Activated CD4-positive, alpha-beta T cell treated with anti-CD3 and anti-CD28 coated beads for 36 hours (primary cell): ENCODE results near the gene ATP8A2. TPM values are rescaled to one million over a fixed set of nuclear protein-coding genes. Genes with fewer than 3 reads are reported as not detected.

Experiments
- ATAC-seq: fragments of 200-7000 bp; cut with Tn5 transposase; one replicate; pipeline ENCODE4 v1.10.0; 2021; ENCODE audit warnings: mild to moderate bottlenecking, moderate library complexity
- CTCF ChIA-PET: fragments of 350-600 bp; sonication (Branson Sonifier 250); formaldehyde crosslinking; loops from one replicate; lab custom pipeline; 2021; ENCODE audit warnings: antibody characterized with exemption; lab: Charles Lee
- POLR2A ChIA-PET: fragments of 350-600 bp; sonication (Branson Sonifier 250); formaldehyde crosslinking; loops from one replicate; lab custom pipeline; 2021; ENCODE audit warnings: antibody characterized with exemption, inconsistent platforms; lab: Charles Lee
- DNase-seq: peaks from one replicate; pipeline ENCODE4 v3.0.0-alpha.2; 2020
- H3K27ac Mint-ChIP-seq: one replicate; pipeline ENCODE4 v1.8.0; 2021; ENCODE audit warnings: mixed read lengths
- H3K27me3 Mint-ChIP-seq: one replicate; pipeline ENCODE4 v1.8.0; 2021; ENCODE audit warnings: mixed read lengths
- H3K36me3 Mint-ChIP-seq: one replicate; pipeline ENCODE4 v1.8.0; 2021; ENCODE audit warnings: low read depth, mixed read lengths
- H3K4me1 Mint-ChIP-seq: one replicate; pipeline ENCODE4 v1.8.0; 2021; ENCODE audit warnings: mixed read lengths
- H3K4me3 Mint-ChIP-seq: one replicate; pipeline ENCODE4 v1.8.0; 2021; ENCODE audit warnings: mild to moderate bottlenecking, moderate library complexity, mixed read lengths
- H3K9me3 Mint-ChIP-seq: one replicate; pipeline ENCODE4 v1.8.0; 2021; ENCODE audit warnings: low read depth, mixed read lengths
- intact Hi-C, 2 experiments: fragments of 100-400 bp; cut with DNase I in 1 of 2; cut with micrococcal nuclease in 1 of 2; formaldehyde crosslinking; loops; one replicate each; pipeline versions ENCODE4 v1.14.2 to v1.15.1; 2022 to 2024; cut with DNase I, micrococcal nuclease
- total RNA-seq, 2 experiments: library from RNA; stranded (reverse); gene quantifications; one replicate each; pipeline ENCODE4 v1.2.3, GENCODE V29; 2021

ATP8A2 gene
- total RNA-seq, 2 experiments from 2014 or later = 0.30 to 0.39 TPM

DNA sequence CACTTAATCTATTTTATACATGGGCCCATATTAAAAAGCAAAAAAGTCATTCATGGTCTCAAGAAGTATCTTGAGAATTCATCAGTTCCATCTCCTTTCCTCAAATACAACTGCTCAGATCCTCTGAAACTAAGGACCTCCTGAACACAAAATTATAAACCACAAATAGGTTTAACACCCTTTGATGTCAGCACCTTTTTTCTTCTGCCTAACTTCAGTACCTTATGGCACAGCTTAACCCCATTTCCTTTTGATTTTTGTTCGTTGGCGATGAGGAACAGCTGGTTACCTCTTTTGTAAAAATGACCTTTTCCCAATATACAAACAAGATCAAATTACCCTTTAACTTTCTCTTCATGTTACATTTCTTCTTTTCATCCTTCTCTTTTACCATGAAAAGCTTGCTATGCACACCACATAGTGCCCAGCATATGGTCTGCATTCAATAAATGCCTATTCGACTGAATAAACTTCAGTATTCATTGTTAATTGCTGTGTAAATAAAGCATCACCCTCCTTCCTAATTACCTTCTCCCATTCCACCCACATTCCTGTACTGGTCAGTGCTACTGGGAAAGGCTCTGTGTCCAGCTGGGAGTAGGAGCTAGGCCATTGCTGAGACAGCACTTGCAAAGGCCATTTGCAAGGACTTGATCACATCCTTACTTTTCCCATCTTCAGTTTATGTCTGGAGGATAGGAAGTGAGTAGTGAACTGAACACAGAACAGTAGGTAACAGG, 362.1 kb downstream of the ATP8A2 start:
- ChIA-PET POLR2A (no interaction called here), CTCF (no interaction called here)
- ATAC-seq (no peak), DNase-seq (no peak)
- Mint-ChIP-seq H3K27me3 (peaks cover 3% of the 10 kb centered on the region), H3K4me3 (no peak overlapping the region), H3K4me1 (peaks cover 13% of the 10 kb centered on the region), H3K27ac (no peak overlapping the region), H3K9me3 (no peaks in the 10 kb centered on the region), H3K36me3 (no peaks in the 10 kb centered on the region)
- intact Hi-C loops = no loop called here

DNA sequence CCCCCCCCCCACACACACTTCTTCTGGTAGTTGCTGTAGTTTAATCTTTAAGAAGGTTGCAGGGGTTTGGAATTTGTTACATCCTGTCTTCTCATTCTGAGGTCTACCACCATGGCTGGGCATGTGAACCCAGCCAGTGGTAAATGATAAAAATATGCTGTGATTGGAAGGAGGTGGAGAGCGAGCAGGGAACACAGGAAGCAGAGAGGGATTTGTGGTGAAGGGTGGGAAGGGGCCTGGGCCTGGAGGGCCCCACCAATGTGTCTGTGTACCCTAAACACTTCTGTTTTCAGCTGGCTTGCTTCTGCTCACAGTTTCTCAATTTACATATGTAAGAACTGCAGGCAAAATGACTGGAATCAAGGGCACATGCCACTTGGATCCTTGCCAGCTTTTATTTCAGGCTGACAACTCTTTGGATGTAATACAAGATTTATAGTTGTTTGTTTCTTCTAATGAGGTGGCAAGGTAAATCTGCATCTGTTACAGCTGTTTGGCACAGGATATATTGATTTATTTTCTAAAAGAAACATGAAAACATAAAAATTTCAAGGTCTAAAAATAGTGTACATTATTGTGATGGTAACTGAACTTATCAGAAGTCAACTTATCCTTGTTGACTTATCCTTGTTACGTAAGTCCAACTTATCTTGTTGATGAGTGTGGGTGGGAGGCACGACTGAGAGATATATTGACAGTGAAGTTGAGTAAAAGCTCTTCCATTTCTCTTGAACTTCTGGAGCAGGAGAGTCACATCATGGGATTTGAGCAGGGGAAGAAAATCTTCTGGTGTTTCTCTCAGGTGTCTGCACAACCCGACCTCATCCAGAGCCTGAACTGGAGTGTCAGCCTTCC, 366.8 kb downstream of the ATP8A2 start:
- peaks cover 2% of the 10 kb centered on the region for H3K27me3 Mint-ChIP-seq
- no peak for DNase-seq
- intact Hi-C loops = no loop called here
- H3K4me1 Mint-ChIP-seq = peaks cover 13% of the 10 kb centered on the region
- H3K4me3 Mint-ChIP-seq = no peak overlapping the region
- H3K36me3 Mint-ChIP-seq = no peaks in the 10 kb centered on the region
- H3K27ac Mint-ChIP-seq = no peak overlapping the region
- ChIA-PET POLR2A (no interaction called here), CTCF (no interaction called here)
- no peaks in the 10 kb centered on the region for H3K9me3 Mint-ChIP-seq
- no peak for ATAC-seq

DNA sequence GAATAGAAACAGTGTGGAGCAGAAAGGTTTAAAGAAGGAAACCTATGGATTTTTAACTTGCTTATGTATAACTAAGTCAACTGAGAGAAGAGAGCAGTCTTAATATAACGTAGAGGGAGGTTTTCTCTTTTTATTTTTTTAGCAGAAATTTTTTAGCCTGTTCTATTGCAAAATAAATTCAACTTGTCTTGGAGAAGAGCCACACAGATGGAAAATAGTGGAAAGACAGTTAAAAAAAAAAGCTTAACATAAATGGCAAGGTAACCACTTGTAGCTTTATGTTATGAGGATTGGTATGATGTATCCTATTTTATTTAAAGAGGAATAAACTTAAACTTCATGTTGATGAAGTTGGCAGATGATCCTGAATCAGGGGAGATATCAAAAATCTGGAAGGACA, 367.6 kb downstream of the ATP8A2 start:
- Mint-ChIP-seq H3K36me3 (no peaks in the 10 kb centered on the region), H3K4me3 (no peak overlapping the region), H3K27ac (no peak overlapping the region), H3K27me3 (peaks cover 2% of the 10 kb centered on the region), H3K9me3 (no peaks in the 10 kb centered on the region), H3K4me1 (peaks cover 9% of the 10 kb centered on the region)
- intact Hi-C loops = no loop called here
- CTCF ChIA-PET = no interaction called here
- POLR2A ChIA-PET = no interaction called here
- DNase-seq (no peak), ATAC-seq (no peak)

DNA sequence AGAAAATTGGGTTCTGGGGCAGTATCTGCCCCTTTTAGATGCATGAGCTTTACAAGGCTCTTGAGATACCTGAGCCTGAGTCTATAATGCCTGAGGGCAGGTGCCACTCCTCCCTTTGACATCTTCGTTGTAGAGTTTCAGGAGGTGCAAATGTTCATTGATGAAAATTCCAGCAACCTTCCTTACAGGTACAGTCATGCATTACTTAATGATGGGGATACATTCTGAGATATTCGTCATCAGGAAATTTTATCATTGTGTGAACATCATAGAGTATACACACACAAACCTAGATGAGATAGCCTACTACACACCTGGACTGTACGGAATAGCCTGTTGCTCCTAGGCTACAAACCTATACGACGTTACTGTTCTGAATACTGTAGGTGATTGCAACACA, 370.0 kb downstream of the ATP8A2 start:
- Mint-ChIP-seq H3K27ac (no peak overlapping the region), H3K4me1 (peaks cover 9% of the 10 kb centered on the region), H3K9me3 (no peaks in the 10 kb centered on the region), H3K4me3 (no peak overlapping the region), H3K27me3 (peaks cover 5% of the 10 kb centered on the region), H3K36me3 (no peaks in the 10 kb centered on the region)
- ATAC-seq (no peak), DNase-seq (no peak)
- CTCF ChIA-PET = no interaction called here
- intact Hi-C loops = no loop called here
- POLR2A ChIA-PET = no interaction called here

DNA sequence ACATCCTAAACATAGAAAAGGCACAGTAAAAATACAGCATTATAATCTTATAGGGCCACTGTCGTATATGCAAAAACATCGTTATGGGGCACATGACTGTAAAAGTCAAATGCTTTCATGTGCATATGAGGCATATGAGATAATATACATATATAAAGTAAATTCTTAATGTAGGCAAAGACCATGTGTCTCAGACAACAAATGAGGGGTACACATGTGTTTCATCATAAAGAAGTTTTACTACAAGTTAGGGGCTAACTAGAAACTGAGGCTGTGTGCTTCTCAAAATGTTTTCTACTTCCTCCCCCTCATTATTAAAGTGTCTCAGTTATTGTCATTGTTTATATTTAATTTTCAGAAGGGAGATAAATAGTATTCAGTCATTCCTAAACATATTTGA, 370.4 kb downstream of the ATP8A2 start:
- Mint-ChIP-seq H3K4me1 (peaks cover 9% of the 10 kb centered on the region), H3K36me3 (no peaks in the 10 kb centered on the region), H3K4me3 (no peak overlapping the region), H3K27ac (no peak overlapping the region), H3K9me3 (no peaks in the 10 kb centered on the region), H3K27me3 (peaks cover 6% of the 10 kb centered on the region)
- DNase-seq (no peak), ATAC-seq (no peak)
- intact Hi-C loops = no loop called here
- CTCF ChIA-PET = no interaction called here
- POLR2A ChIA-PET = no interaction called here

DNA sequence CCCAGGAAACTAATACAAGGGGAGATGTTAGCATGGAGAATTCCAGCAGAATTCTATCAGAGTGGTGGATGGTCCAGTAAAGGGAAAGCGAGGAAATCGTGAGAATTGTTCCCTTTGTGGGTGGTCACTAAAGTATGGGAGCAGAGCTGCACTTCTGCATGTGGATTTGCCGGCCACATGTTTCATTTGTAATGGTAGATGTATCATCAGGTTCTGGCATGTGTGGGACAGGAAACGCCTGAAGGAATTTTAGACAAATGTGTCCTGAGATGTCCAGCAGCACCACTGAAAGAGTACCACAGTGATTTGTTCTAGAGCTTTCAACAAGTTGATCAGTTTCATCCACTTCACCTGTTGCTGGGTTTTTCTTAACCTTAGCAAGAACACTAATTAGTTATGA, 371.6 kb downstream of the ATP8A2 start:
- Mint-ChIP-seq H3K9me3 (no peaks in the 10 kb centered on the region), H3K4me1 (peaks cover 2% of the 10 kb centered on the region), H3K4me3 (no peak overlapping the region), H3K27ac (no peak overlapping the region), H3K36me3 (no peaks in the 10 kb centered on the region), H3K27me3 (peaks cover 6% of the 10 kb centered on the region)
- intact Hi-C loops = no loop called here
- ChIA-PET POLR2A (no interaction called here), CTCF (no interaction called here)
- no peak for ATAC-seq
- no peak for DNase-seq

DNA sequence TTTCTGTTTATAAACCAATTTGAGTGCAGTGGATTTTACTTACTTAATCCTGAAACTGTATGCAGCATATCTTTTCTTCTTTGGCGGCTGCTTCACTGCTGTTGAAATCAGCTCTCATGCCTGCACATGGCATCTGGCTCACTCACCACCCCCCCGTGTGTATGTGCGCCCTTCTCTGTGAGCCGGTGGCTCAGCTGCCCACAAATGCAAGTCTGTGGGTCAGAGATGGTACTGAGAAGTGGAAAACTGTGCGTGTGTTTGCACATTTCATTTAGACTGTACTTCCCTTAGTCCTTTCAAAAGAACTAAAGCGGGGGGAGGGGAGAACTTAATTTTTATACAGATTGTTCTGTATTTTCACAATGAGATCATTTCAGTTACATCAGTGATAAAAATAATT, 372.4 kb downstream of the ATP8A2 start:
- no peak for DNase-seq
- H3K4me1 Mint-ChIP-seq = no peaks in the 10 kb centered on the region
- no peak overlapping the region for H3K27ac Mint-ChIP-seq
- intact Hi-C loops = no loop called here
- H3K4me3 Mint-ChIP-seq = no peak overlapping the region
- no peaks in the 10 kb centered on the region for H3K9me3 Mint-ChIP-seq
- CTCF ChIA-PET = no interaction called here
- POLR2A ChIA-PET = no interaction called here
- no peaks in the 10 kb centered on the region for H3K36me3 Mint-ChIP-seq
- H3K27me3 Mint-ChIP-seq = peaks cover 6% of the 10 kb centered on the region
- ATAC-seq = no peak

DNA sequence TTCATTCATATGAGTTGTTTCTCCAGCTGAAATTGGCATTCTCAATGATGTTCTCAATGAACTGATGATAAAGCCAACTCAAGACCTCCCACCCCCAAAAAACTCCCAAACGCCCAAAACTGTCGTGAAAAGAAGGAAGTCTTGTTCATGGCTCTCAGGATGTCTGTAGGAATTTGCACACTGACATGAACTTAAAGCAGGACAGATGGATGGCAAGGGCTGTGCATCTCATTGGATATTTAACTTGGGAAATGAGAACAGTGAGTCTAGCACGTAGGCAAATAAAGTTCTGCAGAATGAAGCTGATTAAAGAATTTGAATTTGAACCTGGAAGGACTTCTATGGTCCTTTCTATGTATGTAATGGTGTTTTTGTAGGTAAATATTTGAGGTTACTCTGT, 374.4 kb downstream of the ATP8A2 start:
- Mint-ChIP-seq H3K36me3 (no peaks in the 10 kb centered on the region), H3K27me3 (peaks cover 6% of the 10 kb centered on the region), H3K27ac (no peak overlapping the region), H3K4me1 (no peaks in the 10 kb centered on the region), H3K9me3 (no peaks in the 10 kb centered on the region), H3K4me3 (no peak overlapping the region)
- ATAC-seq = no peak
- intact Hi-C loops = no loop called here
- no peak for DNase-seq
- ChIA-PET POLR2A (no interaction called here), CTCF (interaction anchor here (0.8 kb wide), 1 partner anchor 386 kb away, joined by 3 read pairs; no protein-coding TSS in a partner anchor)

DNA sequence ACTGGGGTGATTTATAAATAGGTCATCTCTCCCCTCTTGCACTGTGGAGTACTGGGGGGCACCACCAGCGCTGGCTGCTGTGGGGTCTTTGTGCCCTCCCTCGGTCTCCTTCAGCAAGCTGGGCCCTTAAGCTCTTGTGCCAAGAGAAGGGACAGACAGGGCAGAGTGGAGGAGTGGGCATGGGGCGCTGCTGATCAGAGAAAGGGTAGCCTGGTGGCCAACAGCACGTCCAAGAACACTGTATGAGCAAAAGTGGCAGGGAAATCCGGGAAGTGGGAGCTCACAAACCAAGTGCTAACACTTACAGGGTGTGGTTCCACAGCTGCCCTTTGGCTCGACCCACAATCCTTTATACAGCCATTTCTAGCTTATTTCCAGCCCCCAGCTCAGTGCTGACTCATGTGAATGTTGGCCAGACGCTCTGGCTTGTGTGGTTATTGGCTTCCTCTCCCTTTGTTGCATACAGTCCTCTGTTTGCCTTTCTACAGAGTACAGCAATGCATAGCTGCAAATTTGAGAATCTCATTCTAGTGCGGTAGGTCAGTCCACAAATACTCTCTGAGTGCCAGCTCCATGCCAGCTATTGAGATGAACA, 381.3 kb downstream of the ATP8A2 start:
- H3K36me3 Mint-ChIP-seq = no peaks in the 10 kb centered on the region
- ChIA-PET CTCF (interaction anchor here (1.4 kb wide), 1 partner anchor 9 kb away, joined by 7 read pairs; no protein-coding TSS in a partner anchor), POLR2A (interaction anchor here (0.6 kb wide), 1 partner anchor 210 kb away, joined by 3 read pairs; no protein-coding TSS in a partner anchor)
- H3K27me3 Mint-ChIP-seq = peaks cover 8% of the 10 kb centered on the region
- H3K4me3 Mint-ChIP-seq = no peak overlapping the region
- intact Hi-C loops = no loop called here
- DNase-seq (no peak), ATAC-seq (peak; percentile 19)
- no peaks in the 10 kb centered on the region for H3K4me1 Mint-ChIP-seq
- H3K27ac Mint-ChIP-seq = no peak overlapping the region
- H3K9me3 Mint-ChIP-seq = no peaks in the 10 kb centered on the region

DNA sequence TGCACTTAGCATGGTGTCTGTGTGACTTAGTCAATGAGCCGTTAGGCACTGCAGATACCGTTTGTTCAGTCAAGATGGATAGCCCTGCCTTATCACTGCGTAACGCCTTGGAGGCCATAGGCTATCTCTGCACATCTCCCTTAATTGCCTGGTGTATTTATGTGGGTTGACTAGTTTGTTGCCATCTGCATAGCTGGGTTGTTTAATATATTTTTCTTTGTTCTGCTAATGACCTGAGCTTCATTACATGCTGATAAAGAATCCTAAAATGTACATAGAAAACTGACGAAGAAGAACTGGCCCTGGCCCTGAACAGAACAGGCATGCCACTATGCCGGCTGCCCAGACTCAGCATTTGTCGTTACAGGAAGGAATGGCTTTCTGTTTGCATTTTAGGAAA, 382.2 kb downstream of the ATP8A2 start:
- Mint-ChIP-seq H3K27ac (no peak overlapping the region), H3K36me3 (no peaks in the 10 kb centered on the region), H3K4me3 (no peak overlapping the region), H3K9me3 (no peaks in the 10 kb centered on the region), H3K27me3 (peaks cover 12% of the 10 kb centered on the region), H3K4me1 (no peaks in the 10 kb centered on the region)
- intact Hi-C loops = no loop called here
- CTCF ChIA-PET = interaction anchor here (0.6 to 1.4 kb wide), 4 partner anchors 8 to 958 kb away, joined by 3 to 7 read pairs (median 4); no protein-coding TSS in a partner anchor
- POLR2A ChIA-PET = no interaction called here
- ATAC-seq (no peak), DNase-seq (no peak)

DNA sequence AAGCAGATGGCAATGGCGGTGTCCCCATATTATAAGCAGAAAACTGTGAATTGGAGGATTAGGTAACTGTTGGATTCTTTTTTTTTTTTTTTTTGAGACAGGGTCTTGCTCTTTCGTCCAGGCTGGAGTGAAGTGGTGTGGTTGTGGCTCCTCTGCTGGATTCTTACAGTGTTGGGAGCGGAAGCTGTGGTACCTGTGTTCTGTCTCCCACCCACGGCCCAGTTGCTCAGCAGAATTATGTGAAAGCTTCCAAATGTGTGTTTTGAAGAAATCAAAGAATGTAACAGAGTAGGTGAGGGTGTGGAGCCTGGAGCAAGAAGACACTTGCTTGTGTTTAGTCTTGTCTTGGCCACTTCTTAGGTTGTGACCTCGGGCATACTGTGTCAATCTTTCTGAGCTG, 384.5 kb downstream of the ATP8A2 start:
- Mint-ChIP-seq H3K36me3 (no peaks in the 10 kb centered on the region), H3K27ac (no peak overlapping the region), H3K4me1 (no peaks in the 10 kb centered on the region), H3K9me3 (no peaks in the 10 kb centered on the region), H3K4me3 (no peak overlapping the region), H3K27me3 (peaks cover 12% of the 10 kb centered on the region)
- ATAC-seq = no peak
- ChIA-PET POLR2A (no interaction called here), CTCF (interaction anchor here (0.7 to 0.9 kb wide), 2 partner anchors 53 to 1773 kb away, joined by 3 to 4 read pairs; no protein-coding TSS in a partner anchor)
- DNase-seq = no peak
- intact Hi-C loops = no loop called here
